HS-27A (cell line): ENCODE data around the gene HOXD4.

Experiments
- DNase-seq: peaks from one replicate; pipeline ENCODE4 v3.0.0-alpha.2; 2012; ENCODE audit warnings: low read depth, missing footprints

Gene HOXD4

DNA sequence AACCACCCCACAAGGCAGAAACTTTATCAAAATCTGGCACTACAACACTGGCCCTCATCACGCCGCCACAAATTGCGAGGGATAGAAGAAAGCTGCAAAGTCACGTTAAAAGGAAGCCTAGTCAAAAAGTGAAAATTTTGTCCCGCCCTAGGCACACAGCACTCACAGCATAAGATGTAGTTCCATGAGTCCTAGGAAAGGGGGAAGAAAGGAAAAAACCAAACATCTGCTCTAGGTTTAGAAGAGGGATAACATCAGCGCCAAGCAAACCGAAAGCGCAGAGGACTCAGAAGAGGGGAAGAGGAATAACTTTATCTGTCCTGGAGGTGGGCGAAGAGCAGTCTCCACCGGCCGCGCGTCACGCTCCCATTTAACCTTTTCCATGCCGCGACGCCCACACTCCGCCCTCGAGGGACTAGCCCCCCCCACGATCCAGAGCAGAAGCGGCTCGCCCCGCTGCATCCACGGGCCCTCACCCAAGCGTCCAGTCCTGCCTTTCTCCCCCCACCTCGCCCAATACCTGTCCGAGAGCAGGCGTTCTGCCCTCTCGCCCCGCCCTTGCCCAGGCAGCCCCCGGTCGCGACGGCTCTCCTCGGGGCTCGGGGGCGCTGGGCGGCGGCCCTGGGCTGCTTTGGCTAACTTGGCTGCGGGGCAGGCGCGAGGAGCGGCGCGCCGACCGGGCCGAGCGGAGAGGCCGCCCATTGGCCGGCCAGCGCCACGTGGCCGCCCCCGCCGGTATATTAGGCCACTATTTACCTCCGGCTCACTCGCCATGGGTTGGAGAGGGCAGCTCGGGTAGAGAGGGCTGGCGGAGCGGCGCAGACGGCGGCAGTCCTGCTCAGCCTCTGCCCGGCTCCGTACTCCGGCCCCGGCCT is 36.8 kb downstream of the HOXD4 start, which contains the start of gene HOXD1:
Gene HOXD1, plus strand, starts transcription at position 770 of the 875 bp plus-strand sequence. CDS start 134 bp downstream, outside the sequence.
- no peak for DNase-seq

DNA sequence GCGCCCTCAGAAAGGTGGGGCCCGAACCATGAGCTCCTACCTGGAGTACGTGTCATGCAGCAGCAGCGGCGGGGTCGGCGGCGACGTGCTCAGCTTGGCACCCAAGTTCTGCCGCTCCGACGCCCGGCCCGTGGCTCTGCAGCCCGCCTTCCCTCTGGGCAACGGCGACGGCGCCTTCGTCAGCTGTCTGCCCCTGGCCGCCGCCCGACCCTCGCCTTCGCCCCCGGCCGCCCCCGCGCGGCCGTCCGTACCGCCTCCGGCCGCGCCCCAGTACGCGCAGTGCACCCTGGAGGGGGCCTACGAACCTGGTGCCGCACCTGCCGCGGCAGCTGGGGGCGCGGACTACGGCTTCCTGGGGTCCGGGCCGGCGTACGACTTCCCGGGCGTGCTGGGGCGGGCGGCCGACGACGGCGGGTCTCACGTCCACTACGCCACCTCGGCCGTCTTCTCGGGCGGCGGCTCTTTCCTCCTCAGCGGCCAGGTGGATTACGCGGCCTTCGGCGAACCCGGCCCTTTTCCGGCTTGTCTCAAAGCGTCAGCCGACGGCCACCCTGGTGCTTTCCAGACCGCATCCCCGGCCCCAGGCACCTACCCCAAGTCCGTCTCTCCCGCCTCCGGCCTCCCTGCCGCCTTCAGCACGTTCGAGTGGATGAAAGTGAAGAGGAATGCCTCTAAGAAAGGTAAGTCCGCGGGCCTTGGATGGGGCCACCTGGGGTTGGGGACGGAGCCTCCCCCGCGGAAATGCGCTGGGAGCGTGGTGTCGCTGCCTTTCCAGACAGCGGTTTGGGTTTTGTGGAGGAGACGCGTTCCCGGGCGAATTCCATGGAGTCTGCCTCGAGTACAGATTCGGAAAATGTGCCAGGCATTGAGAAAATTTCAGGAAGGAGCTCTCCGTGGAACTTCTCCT is 37.7 kb downstream of the HOXD4 start:
- no peak for DNase-seq

DNA sequence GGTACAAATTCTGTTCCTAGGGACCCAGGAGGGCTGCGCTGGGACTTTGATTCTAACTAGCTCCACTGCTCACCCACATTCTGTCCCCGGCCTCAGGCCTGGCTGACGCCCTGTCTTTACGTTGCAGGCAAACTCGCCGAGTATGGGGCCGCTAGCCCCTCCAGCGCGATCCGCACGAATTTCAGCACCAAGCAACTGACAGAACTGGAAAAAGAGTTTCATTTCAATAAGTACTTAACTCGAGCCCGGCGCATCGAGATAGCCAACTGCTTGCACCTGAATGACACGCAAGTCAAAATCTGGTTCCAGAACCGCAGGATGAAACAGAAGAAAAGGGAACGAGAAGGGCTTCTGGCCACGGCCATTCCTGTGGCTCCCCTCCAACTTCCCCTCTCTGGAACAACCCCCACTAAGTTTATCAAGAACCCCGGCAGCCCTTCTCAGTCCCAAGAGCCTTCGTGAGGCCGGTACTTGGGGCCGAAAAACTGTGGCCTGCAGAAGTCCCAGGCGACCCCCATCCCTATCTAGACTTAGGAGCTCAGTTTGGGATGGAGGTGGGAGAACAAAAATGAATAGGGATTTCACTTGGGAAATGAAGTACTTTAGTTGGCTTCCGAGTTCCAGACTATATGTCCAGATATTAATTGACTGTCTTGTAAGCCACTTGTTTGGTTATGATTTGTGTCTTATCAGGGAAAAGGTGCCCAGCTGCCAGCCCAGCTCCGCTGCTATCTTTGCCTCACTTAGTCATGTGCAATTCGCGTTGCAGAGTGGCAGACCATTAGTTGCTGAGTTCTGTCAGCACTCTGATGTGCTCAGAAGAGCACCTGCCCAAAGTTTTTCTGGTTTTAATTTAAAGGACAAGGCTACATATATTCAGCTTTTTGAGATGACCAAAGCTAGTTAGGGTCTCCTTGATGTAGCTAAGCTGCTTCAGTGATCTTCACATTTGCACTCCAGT is 38.6 kb downstream of the HOXD4 start:
- DNase-seq = no peak

DNA sequence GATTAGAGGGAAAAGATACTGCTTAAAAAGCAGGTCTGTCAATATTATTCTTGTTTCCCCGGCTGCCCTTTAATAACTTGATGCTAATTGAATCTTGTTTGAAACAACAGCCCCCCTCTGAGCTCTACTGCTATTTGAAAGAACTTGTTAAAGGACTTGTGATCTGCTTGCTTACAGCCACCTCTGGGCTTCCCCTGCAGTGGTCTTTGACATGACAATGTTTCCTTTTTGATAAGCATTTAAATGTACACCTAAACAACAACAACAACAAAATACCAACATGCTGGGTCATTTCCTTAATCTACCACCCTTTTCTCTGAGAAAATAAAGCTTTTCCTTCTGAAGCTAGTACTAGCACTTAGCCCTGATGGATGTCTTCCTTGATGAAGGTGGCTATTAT is 41.0 kb downstream of the HOXD4 start:
- no peak for DNase-seq

DNA sequence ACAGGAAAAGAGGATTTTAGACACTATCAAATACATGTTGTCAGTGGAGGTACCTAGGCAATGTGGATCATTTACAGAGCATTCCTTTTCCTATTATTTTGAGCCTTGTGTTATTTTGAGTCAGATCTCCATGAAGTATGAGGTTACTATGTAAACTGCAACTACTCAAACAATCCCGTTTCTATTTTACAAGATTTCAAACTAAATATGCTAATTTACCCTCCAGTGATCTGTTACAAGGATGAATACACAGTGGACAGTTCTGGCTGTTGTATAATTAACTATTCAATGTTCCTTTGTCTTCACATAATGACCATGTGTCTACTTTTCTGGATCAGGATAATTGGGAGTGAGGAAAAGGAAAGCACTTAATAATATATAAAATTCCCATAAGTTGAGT is 41.7 kb downstream of the HOXD4 start:
- no peak for DNase-seq

DNA sequence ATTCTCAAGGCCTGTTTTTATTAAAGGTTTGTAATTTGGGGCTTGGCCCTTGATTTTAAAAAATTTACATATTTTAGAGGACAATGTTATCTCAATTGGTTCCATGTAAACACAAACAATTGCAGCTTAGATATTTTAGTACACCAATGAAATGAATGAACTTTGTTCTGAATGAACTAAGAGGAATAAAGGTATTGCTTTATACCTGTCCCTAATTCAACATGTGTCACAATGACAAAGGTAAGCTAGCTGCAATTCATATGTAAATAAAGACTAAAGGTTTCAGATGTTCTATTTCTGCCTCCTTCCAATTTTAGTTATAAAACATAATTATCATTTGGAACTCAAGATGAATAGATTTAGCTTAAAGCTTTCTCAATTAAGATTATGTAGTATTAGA is 48.6 kb downstream of the HOXD4 start:
- no peak for DNase-seq

DNA sequence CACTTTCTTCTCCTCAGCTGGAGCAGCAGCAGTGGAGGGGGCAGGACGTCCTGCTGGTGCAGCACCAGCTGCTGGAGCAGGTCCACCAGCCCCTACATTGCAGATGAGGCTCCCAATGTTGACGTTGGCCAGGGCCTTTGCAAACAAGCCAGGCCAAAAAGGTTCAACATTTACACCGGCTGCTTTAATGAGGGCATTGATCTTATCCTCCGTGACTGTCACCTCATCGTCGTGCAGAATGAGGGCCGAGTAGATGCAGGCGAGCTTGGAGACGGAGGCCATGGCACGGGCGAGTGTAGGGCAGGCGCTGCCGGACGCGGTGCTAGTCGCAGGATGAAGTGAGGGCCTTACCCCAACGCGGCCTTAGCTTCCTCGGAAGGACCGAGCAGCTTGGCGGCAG is 49.6 kb downstream of the HOXD4 start:
- no peak for DNase-seq

DNA sequence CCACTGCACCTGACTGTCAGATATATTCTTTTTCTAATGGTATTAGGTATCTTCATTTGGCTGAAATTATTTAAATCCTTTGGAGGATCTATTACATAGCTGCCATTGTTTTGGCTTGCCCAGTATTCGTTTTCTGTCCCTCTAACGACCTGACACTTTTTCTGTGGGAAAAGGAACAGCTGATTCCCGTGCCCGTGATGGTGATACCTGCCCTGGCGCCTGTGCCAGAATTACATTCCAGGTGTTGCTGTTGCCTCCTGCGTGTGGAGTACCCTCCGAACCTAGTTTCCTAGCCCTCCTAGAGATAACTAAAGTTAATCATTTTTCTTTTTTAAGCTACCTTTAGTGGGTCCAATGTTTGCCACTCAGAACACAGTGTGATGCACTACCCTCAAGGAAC is 51.1 kb downstream of the HOXD4 start:
- no peak for DNase-seq
